Epithelial cell of esophagus (primary cell): ENCODE results near the gene MTUS2.

Experiments used
- DNase-seq: peaks from one replicate; pipeline ENCODE4 v3.0.0; 2010; ENCODE audit warnings: low read depth
- H3K4me3 ChIP-seq: 2 replicates; pipeline ENCODE4 v1.5.1; 2011; ENCODE audit warnings: mild to moderate bottlenecking, low read length, control low read depth
- TF ChIP-seq, protein P1 (sequence below): IDR thresholded peaks from 2 replicates; pipeline ENCODE4 v1.5.1; 2011; ENCODE audit warnings: low read depth, mild to moderate bottlenecking, low read length, control low read depth, inconsistent platforms; ENCODE audit not compliant: insufficient read depth; ENCODE audit errors: missing control alignments

MTUS2 gene

DNA sequence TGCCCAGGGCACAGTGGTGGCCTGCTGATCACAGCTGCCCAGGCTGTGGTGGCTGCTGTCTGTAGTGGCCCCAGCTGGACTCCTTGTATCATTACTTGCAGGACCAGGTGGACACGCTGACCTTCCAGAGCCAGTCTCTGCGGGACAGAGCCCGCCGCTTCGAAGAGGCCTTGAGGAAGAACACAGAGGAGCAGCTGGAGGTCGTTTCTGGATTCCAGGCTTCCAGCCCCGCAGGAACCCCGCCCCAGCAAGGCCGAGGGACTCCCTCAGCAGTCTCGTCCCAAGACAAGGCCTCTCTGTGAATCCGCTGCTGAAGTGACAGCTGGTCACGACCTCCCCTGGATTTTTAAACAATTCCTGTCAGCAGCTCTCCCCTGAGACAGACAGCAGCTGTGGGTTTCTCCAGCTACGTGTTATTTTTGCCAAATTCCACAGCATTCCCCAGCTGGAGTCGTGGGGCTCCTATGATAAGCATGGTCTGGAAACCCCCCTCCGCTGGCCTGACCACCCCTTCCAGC is 677.1 kb downstream of the MTUS2 start:
- no peak for DNase-seq
- no peak overlapping the region for H3K4me3 ChIP-seq
- TF ChIP-seq, protein P1, sequence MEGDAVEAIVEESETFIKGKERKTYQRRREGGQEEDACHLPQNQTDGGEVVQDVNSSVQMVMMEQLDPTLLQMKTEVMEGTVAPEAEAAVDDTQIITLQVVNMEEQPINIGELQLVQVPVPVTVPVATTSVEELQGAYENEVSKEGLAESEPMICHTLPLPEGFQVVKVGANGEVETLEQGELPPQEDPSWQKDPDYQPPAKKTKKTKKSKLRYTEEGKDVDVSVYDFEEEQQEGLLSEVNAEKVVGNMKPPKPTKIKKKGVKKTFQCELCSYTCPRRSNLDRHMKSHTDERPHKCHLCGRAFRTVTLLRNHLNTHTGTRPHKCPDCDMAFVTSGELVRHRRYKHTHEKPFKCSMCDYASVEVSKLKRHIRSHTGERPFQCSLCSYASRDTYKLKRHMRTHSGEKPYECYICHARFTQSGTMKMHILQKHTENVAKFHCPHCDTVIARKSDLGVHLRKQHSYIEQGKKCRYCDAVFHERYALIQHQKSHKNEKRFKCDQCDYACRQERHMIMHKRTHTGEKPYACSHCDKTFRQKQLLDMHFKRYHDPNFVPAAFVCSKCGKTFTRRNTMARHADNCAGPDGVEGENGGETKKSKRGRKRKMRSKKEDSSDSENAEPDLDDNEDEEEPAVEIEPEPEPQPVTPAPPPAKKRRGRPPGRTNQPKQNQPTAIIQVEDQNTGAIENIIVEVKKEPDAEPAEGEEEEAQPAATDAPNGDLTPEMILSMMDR: no peak

DNA sequence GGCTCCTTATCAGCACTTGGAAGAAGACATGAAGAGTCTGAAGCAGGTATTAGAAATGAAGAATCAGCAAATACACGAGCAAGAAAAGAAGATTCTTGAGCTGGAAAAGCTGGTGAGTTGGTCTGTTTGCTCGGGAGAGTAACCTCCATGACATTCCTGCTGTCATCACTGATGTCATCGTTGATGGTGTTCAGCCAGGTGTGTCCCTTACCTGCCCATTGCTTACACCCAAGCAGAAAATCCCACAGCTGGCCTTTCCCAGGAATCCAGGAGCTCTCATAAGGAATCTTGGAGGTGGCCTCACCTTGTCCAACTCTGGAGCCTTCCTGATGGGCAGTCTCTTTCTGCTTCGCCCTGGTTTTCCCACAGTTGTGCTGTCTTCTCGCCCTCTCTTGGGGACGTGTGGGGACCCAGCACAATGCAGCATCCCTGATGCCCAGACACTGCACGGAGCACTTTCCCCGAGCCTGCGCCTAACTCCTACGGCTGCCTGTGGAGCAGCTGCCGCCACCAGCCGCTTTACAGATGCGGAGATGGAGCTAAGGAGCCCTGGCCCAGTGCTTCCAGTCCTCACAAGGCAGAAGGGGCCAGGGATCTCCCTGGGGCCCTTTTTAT is 678.4 kb downstream of the MTUS2 start:
- H3K4me3 ChIP-seq: no peak overlapping the region
- TF ChIP-seq, protein P1: no peak
- no peak for DNase-seq

DNA sequence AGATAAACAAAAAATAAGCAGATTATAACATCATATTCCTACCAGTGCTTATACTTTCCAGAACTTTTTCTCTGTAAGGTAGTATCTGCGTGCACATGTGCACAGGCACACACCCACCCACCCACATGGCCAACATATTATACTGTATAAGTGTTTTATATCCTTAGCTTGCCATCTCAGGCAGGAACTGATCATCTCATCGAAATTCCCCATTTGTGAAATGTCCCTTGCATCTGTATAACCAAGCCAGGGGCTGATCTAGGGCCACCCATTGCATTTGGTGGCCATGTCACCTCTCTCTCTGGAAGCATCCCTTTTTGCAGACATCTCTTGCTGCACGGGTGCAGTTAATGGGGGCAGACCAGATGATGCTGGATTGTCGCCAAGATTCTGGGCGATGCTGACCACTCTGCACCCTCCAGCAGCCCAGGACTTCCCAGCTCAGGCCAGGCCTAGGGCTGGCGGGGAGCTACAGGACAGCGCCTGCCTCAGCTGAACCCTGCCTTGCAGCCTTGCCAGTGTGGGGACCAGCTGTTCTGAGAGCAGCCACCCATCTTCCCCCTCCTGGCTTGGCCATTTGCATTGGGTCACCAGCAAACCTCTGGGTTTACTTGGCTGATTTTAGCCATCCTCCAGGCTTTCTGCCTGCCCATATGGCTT is 679.5 kb downstream of the MTUS2 start:
- no peak overlapping the region for H3K4me3 ChIP-seq
- DNase-seq: no peak
- TF ChIP-seq, protein P1: no peak

DNA sequence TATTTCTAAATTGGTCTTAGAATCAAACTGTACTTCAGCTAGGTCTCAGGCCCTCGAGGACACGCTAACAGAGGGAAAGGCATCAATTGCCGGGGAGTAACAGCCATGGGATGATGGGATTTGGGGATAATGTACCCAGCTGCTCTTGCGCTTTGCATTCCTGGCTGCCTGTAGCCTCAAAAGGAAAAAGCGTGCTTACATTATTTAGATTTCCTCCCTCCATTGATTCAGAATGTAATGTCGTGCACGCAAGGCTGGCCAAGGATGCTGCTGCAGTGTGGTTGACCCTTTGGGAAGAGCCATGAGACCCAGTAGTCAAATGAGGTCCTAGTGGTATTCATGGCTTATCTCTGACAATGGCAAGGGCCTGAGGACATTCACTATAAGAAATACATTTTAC is 680.2 kb downstream of the MTUS2 start:
- no peak for DNase-seq
- no peak overlapping the region for H3K4me3 ChIP-seq
- TF ChIP-seq, protein P1: no peak

DNA sequence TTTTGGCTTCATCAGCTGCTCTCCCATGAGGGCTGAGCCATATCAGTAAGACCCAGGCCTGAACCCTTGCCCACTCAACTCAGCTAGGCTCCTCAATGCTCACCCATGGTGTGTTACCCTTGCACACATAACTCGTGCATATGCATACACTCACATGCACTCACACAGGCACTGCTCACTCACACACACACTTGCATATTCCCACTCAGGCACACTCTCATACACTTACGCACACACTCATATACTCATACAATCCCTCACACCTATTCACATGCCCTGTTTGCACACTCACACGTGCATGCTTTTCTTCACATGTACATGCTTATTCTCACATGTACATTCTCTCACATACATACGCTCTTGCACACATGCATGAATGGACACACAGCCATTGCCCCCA is 681.5 kb downstream of the MTUS2 start:
- TF ChIP-seq, protein P1: no peak
- DNase-seq: no peak
- H3K4me3 ChIP-seq: no peak overlapping the region

DNA sequence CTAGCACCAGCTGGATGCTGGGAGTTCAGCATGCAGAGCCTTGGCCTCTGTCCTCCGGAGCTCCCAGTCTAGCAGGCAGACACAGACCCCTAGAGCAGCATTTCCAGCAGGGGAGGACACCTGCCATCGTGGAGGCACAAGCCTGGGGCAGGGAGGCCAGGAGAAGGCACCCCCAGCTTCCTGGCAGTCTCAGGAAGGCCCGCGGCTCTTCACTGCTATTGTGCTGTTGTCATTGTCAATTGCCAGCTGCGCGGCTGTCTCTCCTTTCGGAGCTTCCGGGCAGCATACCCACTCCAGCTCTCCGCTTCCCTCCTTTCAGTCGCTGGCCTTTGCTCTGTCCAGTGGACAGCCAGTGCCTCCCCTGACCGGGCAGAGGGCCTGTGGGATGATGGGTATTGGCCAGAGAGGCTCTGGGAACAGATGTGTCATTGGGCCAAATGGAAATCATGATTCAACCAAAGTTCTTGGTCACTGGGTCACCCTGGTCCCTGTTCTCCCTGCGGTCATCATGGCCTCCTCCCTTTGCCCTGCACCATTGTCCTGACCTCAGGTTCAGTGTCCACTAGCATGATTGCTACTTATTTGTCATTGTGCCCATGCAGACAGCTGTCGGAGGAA is 682.4 kb downstream of the MTUS2 start:
- TF ChIP-seq, protein P1: no peak
- no peak overlapping the region for H3K4me3 ChIP-seq

More for the DNA sequence above, 682.4 kb downstream of the MTUS2 start:
- no peak for DNase-seq
